SH-SY5Y (cell line): ENCODE measurements around the gene COL25A1.

Experiments
- GATA2 ChIP-seq: IDR thresholded peaks from 2 replicates; pipeline ENCODE4 v1.6.1; 2011; ENCODE audit warnings: mild to moderate bottlenecking, low read depth, low read length
- GATA3 ChIP-seq: IDR thresholded peaks from 2 replicates; pipeline ENCODE4 v1.6.1; 2011; ENCODE audit warnings: low read depth, mild to moderate bottlenecking, low read length, moderate library complexity

COL25A1 gene

GRCh38 chr4:109027016-109027500 lies 275.4 kb downstream of the COL25A1 start:
- TF ChIP-seq GATA3 (no peak), GATA2 (no peak)

- TF ChIP-seq GATA2 (no peak), GATA3 (no peak)
These were observed 275.9 kb downstream of the COL25A1 start for GRCh38 chr4:109026588-109026987.

- no peak for TF ChIP-seq GATA2
- TF ChIP-seq GATA3: no peak
These were observed 276.9 kb downstream of the COL25A1 start for GRCh38 chr4:109025471-109026076.

GRCh38 chr4:109022961-109023360 lies 279.5 kb downstream of the COL25A1 start:
- TF ChIP-seq GATA3 (no peak), GATA2 (no peak)

GRCh38 chr4:109020861-109021260 lies 281.6 kb downstream of the COL25A1 start:
- no peak for TF ChIP-seq GATA2
- no peak for TF ChIP-seq GATA3

GRCh38 chr4:109016200-109016599 lies 286.3 kb downstream of the COL25A1 start:
- TF ChIP-seq GATA3 (no peak), GATA2 (no peak)

- TF ChIP-seq GATA2 (no peak), GATA3 (no peak)
These were observed 287.0 kb downstream of the COL25A1 start for GRCh38 chr4:109015413-109015810.

GRCh38 chr4:109014593-109015412 lies 287.7 kb downstream of the COL25A1 start:
- no peak for TF ChIP-seq GATA2
- TF ChIP-seq GATA3: no peak

GRCh38 chr4:109012286-109012880 lies 290.1 kb downstream of the COL25A1 start:
- no peak for TF ChIP-seq GATA2
- no peak for TF ChIP-seq GATA3

GRCh38 chr4:109011241-109012026 lies 291.0 kb downstream of the COL25A1 start:
- no peak for TF ChIP-seq GATA3
- TF ChIP-seq GATA2: no peak

- TF ChIP-seq GATA3: no peak
- TF ChIP-seq GATA2: no peak
These were observed 291.9 kb downstream of the COL25A1 start for GRCh38 chr4:109010521-109010920.

GRCh38 chr4:109009909-109010308 lies 292.5 kb downstream of the COL25A1 start:
- no peak for TF ChIP-seq GATA3
- no peak for TF ChIP-seq GATA2

GRCh38 chr4:109007976-109008375 lies 294.5 kb downstream of the COL25A1 start:
- TF ChIP-seq GATA3: no peak
- TF ChIP-seq GATA2: no peak

GRCh38 chr4:109005523-109005922 lies 296.9 kb downstream of the COL25A1 start:
- TF ChIP-seq GATA2 (no peak), GATA3 (no peak)
